ENCODE measurements around the gene HNRNPA1L2. TPM values are rescaled to one million over a fixed set of nuclear protein-coding genes. Genes with fewer than 3 reads are reported as not detected.

The HNRNPA1L2 gene
- total RNA-seq, 6 experiments from 2014 or later = 3.6 to 4.8 (median 4.3) TPM

DNA sequence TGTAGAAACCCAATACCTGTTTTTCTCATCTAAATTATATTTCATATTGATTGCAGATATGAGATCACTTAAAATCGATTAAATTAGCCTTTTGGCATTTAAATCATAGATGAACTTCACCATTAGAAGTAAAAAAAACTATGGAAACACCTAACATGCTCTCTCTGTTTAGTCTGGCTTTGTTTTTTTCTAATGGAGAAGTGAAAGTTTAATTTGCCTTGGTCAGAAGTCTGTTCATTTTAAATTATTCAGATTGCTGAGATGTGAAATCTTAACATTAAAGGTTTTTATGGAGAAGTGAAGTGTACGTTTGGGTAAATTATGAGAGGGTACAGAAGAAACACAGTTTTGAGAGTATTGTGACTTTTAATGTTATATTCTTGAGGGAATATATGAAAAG lies 17.1 kb downstream of the HNRNPA1L2 start:
- Mint-ChIP-seq H3K9me3 (no peaks in the 10 kb centered on the region), H3K36me3 (ENCODE audit: low read depth) (peaks cover 9% of the 10 kb centered on the region; the same call in 1 of the 2 replicates), H3K27ac (no peak overlapping the region), H3K4me1 (ENCODE audit: low read depth) (no peaks in the 10 kb centered on the region), H3K4me3 (no peak overlapping the region), H3K27me3 (ENCODE audit: insufficient read depth) (no peaks in the 10 kb centered on the region)
- no peak for DNase-seq
- TF ChIP-seq, protein P1, sequence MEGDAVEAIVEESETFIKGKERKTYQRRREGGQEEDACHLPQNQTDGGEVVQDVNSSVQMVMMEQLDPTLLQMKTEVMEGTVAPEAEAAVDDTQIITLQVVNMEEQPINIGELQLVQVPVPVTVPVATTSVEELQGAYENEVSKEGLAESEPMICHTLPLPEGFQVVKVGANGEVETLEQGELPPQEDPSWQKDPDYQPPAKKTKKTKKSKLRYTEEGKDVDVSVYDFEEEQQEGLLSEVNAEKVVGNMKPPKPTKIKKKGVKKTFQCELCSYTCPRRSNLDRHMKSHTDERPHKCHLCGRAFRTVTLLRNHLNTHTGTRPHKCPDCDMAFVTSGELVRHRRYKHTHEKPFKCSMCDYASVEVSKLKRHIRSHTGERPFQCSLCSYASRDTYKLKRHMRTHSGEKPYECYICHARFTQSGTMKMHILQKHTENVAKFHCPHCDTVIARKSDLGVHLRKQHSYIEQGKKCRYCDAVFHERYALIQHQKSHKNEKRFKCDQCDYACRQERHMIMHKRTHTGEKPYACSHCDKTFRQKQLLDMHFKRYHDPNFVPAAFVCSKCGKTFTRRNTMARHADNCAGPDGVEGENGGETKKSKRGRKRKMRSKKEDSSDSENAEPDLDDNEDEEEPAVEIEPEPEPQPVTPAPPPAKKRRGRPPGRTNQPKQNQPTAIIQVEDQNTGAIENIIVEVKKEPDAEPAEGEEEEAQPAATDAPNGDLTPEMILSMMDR (IDR thresholded peaks at IDR 0.05) = no peak

DNA sequence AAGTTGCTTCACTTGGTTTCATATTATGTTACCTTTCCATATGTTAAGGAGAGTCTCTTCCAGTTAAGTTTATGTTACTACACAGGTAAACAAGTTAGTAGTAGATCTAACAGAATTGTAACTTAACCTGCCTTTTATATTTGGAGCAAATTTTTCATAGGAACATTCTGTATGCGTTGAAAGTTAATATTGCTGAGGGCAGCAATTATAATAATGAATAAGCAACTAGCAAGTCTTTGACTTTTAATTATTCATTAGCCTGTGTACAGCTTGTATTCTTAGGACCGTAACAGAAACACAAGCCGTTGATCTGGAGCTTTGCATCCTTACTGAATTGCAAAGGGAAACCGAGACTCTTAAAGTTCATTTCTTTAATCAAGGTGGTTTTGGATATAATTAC lies 22.0 kb downstream of the HNRNPA1L2 start:
- TF ChIP-seq, protein P1 (IDR thresholded peaks at IDR 0.05) = no peak

DNA sequence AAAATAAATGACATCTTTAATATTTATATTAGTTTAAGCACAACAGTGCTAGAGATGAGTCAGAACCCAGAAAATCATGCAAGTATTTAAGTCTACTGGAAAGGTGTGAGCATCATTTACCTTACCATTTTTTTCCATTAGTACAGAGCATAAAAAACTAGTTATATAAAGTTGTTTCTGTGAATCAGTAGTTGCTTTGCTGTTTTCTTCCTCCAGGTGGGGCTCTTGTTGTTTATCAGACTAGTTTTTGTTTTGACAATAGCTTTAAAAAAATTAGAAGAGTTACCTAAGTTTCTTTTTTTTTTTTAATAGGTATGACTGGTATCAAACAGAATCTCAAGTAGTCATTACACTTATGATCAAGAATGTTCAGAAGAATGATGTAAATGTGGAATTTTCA lies 23.1 kb downstream of the HNRNPA1L2 start:
- Mint-ChIP-seq H3K4me3 (no peak overlapping the region), H3K4me1 (ENCODE audit: low read depth) (no peaks in the 10 kb centered on the region; the same call in 1 of the 2 replicates), H3K9me3 (no peaks in the 10 kb centered on the region), H3K27ac (peak overlapping the region; percentile 40; the same call in 1 of the 2 replicates), H3K36me3 (ENCODE audit: low read depth) (peaks cover 14% of the 10 kb centered on the region), H3K27me3 (ENCODE audit: insufficient read depth) (no peaks in the 10 kb centered on the region)
- DNase-seq = peak; percentile 10
- TF ChIP-seq, protein P1 (IDR thresholded peaks at IDR 0.05) = peak; percentile 73

More for the DNA sequence above, 22.0 kb downstream of the HNRNPA1L2 start:
- Mint-ChIP-seq H3K4me1 (ENCODE audit: low read depth) (no peaks in the 10 kb centered on the region; the same call in 1 of the 2 replicates), H3K36me3 (ENCODE audit: low read depth) (peaks cover 14% of the 10 kb centered on the region), H3K27ac (no peak overlapping the region; the same call in 1 of the 2 replicates), H3K9me3 (no peaks in the 10 kb centered on the region), H3K27me3 (ENCODE audit: insufficient read depth) (no peaks in the 10 kb centered on the region), H3K4me3 (no peak overlapping the region)
- DNase-seq = no peak

DNA sequence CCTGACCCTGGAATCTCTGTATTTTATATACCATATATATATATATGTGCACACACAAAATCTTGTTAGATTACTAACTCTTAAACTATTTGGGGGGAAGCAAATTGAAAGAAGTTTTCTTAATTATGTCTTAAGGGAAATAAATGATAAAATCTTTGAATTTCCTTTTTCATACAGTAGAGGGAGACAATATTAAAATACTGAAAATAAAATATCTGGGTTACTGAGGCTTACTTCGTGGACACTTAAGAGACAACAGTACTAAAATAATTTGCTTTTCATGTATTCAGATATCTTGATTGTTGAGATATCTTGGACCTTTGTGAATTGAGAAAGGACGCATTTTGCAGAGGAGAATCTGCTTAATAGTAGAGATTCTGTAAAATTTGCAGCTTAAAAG lies 27.4 kb downstream of the HNRNPA1L2 start:
- Mint-ChIP-seq H3K36me3 (ENCODE audit: low read depth) (peaks cover 12% of the 10 kb centered on the region), H3K27ac (no peak overlapping the region), H3K4me1 (ENCODE audit: low read depth) (peaks cover 7% of the 10 kb centered on the region), H3K27me3 (ENCODE audit: insufficient read depth) (no peaks in the 10 kb centered on the region), H3K4me3 (no peak overlapping the region), H3K9me3 (no peaks in the 10 kb centered on the region)
- TF ChIP-seq, protein P1 (IDR thresholded peaks at IDR 0.05) = peak; percentile 56
- no peak for DNase-seq

DNA sequence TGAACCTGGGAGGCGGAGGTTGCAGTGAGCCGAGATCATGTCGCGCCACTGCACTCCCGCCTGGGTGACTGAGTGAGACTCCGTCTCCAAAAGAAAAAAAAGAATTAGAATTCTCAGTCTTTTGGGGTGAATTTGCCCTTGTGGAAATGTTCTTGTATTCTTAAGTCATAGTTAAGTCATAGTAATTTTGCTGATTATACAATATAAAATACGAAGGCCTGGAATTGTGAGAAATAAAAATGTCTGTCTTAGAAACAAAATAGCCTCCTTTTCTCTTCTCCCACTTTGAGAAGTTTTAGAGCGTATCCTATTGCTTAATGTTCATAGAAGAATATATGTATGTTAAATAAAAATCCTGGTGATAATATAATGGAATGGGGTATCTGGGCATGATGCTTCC lies 28.5 kb downstream of the HNRNPA1L2 start:
- Mint-ChIP-seq H3K9me3 (no peaks in the 10 kb centered on the region), H3K36me3 (ENCODE audit: low read depth) (peaks cover 13% of the 10 kb centered on the region), H3K4me1 (ENCODE audit: low read depth) (peaks cover 8% of the 10 kb centered on the region), H3K4me3 (no peak overlapping the region), H3K27me3 (ENCODE audit: insufficient read depth) (no peaks in the 10 kb centered on the region), H3K27ac (no peak overlapping the region)
- TF ChIP-seq, protein P1 (IDR thresholded peaks at IDR 0.05) = no peak
- no peak for DNase-seq

DNA sequence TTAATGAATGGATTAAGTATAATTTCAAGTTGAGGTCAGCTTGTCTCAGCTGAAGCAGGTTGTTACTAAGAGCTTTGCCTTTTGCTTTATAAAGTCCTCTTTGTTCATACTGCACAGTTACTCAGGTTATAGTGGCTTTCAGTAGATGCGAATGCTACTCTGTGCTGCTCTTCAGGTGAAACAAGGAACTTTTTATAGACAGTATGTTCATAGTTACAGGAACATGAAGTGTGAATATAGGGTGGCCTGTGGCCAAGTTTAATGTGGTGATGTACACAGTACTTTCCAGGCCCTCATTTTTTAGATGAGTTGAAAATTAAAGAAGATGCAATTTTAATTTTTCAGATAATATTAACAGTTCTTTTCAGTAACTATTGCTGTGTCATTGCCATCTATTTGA lies 31.2 kb downstream of the HNRNPA1L2 start:
- TF ChIP-seq, protein P1 (IDR thresholded peaks at IDR 0.05) = no peak
- Mint-ChIP-seq H3K27me3 (ENCODE audit: insufficient read depth) (no peaks in the 10 kb centered on the region), H3K27ac (no peak overlapping the region), H3K36me3 (ENCODE audit: low read depth) (peaks cover 10% of the 10 kb centered on the region; the same call in 1 of the 2 replicates), H3K4me3 (no peak overlapping the region), H3K9me3 (no peaks in the 10 kb centered on the region), H3K4me1 (ENCODE audit: low read depth) (peaks cover 19% of the 10 kb centered on the region)
- no peak for DNase-seq
